Measurements from ENCODE around the gene TRAP1.

The TRAP1 gene

GRCh38 chr16:3717235-3718018 is at the start of gene TRAP1:
Gene TRAP1, minus strand, starts transcription at chr16:3717524. Its CDS starts 16 bp downstream, at chr16:3717508.
- Mint-ChIP-seq H3K9me3 (no peaks in the 10 kb centered on the region), H3K27me3 (ENCODE audit: low read depth) (no peaks in the 10 kb centered on the region), H3K4me1 (ENCODE audit: low read depth) (peaks cover 22% of the 10 kb centered on the region), H3K36me3 (ENCODE audit: low read depth) (peaks cover 11% of the 10 kb centered on the region), H3K4me3 (peak within 1 kb of the TSS; percentile 90), H3K27ac (peak within 1 kb of the TSS; percentile 91)

GRCh38 chr16:3766177-3766576 is 48.9 kb upstream of the TRAP1 start:
- no peak overlapping the region for H3K27ac Mint-ChIP-seq
- H3K4me1 Mint-ChIP-seq (ENCODE audit: low read depth) = no peaks in the 10 kb centered on the region
- no peaks in the 10 kb centered on the region for H3K9me3 Mint-ChIP-seq
- no peak overlapping the region for H3K4me3 Mint-ChIP-seq
- H3K36me3 Mint-ChIP-seq (ENCODE audit: low read depth) = peaks cover 36% of the 10 kb centered on the region
- no peaks in the 10 kb centered on the region for H3K27me3 Mint-ChIP-seq (ENCODE audit: low read depth)

DNA sequence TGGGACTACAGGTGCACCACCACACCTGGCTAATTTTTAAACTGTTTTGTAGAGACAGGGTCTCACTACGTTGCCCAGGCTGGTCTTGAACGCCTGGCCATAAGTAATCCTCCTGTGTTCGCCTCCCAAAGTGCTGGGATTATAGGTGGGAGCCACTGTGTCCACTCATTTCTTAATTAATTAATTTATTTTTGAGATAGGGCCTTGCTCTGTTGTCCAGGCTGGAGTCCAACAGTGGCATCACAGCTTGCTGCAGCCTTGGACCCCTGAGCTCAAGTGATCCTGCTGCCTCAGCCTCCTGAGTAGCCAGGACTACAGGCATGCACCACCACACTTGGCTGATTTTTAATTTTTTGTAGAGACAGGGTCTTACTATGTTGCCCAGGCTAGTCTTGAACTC is 47.1 kb upstream of the TRAP1 start:
- H3K4me1 Mint-ChIP-seq (ENCODE audit: low read depth) = no peaks in the 10 kb centered on the region
- no peaks in the 10 kb centered on the region for H3K9me3 Mint-ChIP-seq
- H3K4me3 Mint-ChIP-seq = no peak overlapping the region
- no peak overlapping the region for H3K27ac Mint-ChIP-seq
- no peaks in the 10 kb centered on the region for H3K27me3 Mint-ChIP-seq (ENCODE audit: low read depth)
- H3K36me3 Mint-ChIP-seq (ENCODE audit: low read depth) = peaks cover 28% of the 10 kb centered on the region

DNA sequence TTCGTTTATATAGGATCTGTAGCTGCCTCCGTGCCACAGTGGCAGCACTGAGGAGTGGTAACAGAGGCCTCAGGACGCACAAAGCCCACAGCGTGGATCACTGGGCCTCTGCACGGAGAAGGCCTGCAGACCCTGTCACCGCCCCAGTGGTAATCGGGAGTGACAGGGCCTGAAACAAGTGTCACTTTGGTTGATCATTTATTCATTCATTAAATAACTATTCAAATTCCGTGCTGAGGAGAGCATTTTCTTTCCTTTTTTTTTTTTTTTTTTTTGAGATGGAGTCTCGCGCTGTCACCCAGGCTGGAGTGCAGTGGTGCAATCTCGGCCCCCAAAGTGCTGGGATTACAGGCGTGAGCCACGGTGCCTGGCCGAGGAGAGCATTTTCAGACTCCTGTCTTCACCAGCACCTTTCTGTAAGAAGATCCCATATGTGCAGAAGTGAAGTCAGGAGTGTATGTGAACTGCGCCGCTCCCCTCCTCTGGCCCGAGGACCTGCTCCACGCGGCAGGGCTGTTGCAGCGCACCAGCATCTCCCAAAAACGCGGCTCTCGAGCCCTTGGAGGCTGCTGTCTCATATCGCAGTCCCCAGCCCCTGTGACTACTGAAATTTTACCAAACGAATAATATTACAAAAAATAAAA is 44.9 kb upstream of the TRAP1 start:
- H3K27me3 Mint-ChIP-seq (ENCODE audit: low read depth) = no peaks in the 10 kb centered on the region
- peaks cover 22% of the 10 kb centered on the region for H3K36me3 Mint-ChIP-seq (ENCODE audit: low read depth)
- H3K4me1 Mint-ChIP-seq (ENCODE audit: low read depth) = no peaks in the 10 kb centered on the region
- H3K4me3 Mint-ChIP-seq = no peak overlapping the region
- H3K27ac Mint-ChIP-seq = no peak overlapping the region
- no peaks in the 10 kb centered on the region for H3K9me3 Mint-ChIP-seq

DNA sequence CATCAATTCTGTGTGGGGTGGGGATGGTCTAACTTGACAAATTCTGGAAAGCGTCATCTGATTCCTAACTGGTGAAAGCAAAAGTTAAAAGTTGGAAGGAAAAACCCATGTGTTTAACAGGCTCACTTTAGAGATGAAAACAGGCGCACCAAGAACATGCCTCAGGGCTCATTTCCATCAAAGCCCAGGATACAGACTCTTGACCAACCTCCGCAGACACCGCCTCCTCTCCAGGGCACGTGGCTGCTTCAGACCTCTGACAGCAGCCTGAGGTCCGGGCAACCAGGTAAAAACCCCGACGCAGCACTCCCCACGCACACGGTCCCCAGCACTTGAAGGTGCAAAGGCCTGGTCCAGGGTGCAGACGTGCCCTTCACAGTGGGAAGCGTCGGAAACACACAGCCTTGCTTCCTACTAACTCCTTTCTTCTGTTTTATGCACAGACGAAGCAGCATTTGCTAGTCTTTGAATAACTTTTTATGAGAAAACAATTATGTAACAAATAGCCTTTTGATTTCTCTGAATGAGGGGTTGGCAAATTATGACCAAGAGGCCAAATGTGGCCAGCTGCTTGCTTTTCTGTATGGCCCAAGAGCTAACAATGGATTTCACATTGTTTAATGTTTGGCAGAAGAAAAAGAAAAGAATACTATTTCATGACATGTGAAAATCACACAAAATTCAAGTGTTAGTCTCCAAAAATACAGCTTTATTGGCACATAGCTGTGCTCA is 44.2 kb upstream of the TRAP1 start:
- Mint-ChIP-seq H3K27me3 (ENCODE audit: low read depth) (no peaks in the 10 kb centered on the region), H3K4me1 (ENCODE audit: low read depth) (no peaks in the 10 kb centered on the region), H3K9me3 (no peaks in the 10 kb centered on the region), H3K36me3 (ENCODE audit: low read depth) (peaks cover 16% of the 10 kb centered on the region), H3K27ac (no peak overlapping the region), H3K4me3 (no peak overlapping the region)

GRCh38 chr16:3760518-3760917 is 43.2 kb upstream of the TRAP1 start:
- Mint-ChIP-seq H3K9me3 (no peaks in the 10 kb centered on the region), H3K27me3 (ENCODE audit: low read depth) (no peaks in the 10 kb centered on the region), H3K4me1 (ENCODE audit: low read depth) (no peaks in the 10 kb centered on the region), H3K27ac (no peak overlapping the region), H3K36me3 (ENCODE audit: low read depth) (peaks cover 14% of the 10 kb centered on the region), H3K4me3 (no peak overlapping the region)

DNA sequence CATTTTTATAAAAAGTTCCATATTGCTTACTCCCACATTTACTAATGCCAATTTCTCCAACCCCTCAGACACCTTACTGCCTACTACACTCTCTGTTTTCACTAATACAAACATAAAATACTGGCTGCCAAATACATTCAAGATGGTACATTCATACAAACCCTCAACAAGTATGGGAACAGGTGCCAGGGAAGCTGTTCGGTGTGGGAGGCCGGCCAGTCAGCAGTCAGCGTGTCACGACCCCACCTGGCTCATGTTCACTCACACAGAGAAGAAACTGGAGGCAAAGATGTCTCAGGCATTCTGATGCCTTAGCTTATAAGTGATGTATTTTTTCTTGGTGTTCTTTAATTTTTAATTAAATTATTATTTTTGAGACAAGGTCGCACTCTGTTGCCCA is 42.4 kb upstream of the TRAP1 start:
- Mint-ChIP-seq H3K27me3 (ENCODE audit: low read depth) (no peaks in the 10 kb centered on the region), H3K4me3 (no peak overlapping the region), H3K27ac (no peak overlapping the region), H3K36me3 (ENCODE audit: low read depth) (peaks cover 19% of the 10 kb centered on the region), H3K9me3 (no peaks in the 10 kb centered on the region), H3K4me1 (ENCODE audit: low read depth) (no peaks in the 10 kb centered on the region)

DNA sequence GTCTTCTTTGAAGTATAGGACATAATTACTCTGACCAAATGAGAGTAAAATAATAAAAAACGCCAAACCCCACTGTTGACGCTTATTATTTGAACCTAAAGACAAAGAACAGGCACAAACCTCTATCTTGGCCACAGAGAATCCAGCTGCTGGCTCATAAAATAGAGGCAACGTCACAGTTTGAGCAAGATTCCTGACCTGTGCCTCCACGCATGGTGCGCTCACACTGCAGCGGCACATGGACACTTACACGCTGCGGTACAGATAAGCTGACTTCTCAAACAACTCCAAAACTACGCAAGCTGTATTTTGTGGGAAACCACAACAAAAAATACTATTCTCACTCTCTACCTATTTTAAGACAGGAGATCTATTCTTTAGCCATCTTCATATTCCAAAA is 38.8 kb upstream of the TRAP1 start:
- H3K36me3 Mint-ChIP-seq (ENCODE audit: low read depth) = peaks cover 29% of the 10 kb centered on the region
- no peaks in the 10 kb centered on the region for H3K9me3 Mint-ChIP-seq
- no peaks in the 10 kb centered on the region for H3K27me3 Mint-ChIP-seq (ENCODE audit: low read depth)
- H3K4me1 Mint-ChIP-seq (ENCODE audit: low read depth) = peaks cover 3% of the 10 kb centered on the region
- no peak overlapping the region for H3K4me3 Mint-ChIP-seq
- no peak overlapping the region for H3K27ac Mint-ChIP-seq

GRCh38 chr16:3755249-3755648 is 37.9 kb upstream of the TRAP1 start:
- Mint-ChIP-seq H3K27me3 (ENCODE audit: low read depth) (no peaks in the 10 kb centered on the region), H3K9me3 (no peaks in the 10 kb centered on the region), H3K4me1 (ENCODE audit: low read depth) (peaks cover 3% of the 10 kb centered on the region), H3K4me3 (no peak overlapping the region), H3K36me3 (ENCODE audit: low read depth) (peaks cover 33% of the 10 kb centered on the region), H3K27ac (no peak overlapping the region)

GRCh38 chr16:3754772-3755171 is 37.4 kb upstream of the TRAP1 start:
- H3K9me3 Mint-ChIP-seq = no peaks in the 10 kb centered on the region
- H3K36me3 Mint-ChIP-seq (ENCODE audit: low read depth) = peaks cover 35% of the 10 kb centered on the region
- no peak overlapping the region for H3K4me3 Mint-ChIP-seq
- peaks cover 6% of the 10 kb centered on the region for H3K4me1 Mint-ChIP-seq (ENCODE audit: low read depth)
- H3K27me3 Mint-ChIP-seq (ENCODE audit: low read depth) = no peaks in the 10 kb centered on the region
- no peak overlapping the region for H3K27ac Mint-ChIP-seq

DNA sequence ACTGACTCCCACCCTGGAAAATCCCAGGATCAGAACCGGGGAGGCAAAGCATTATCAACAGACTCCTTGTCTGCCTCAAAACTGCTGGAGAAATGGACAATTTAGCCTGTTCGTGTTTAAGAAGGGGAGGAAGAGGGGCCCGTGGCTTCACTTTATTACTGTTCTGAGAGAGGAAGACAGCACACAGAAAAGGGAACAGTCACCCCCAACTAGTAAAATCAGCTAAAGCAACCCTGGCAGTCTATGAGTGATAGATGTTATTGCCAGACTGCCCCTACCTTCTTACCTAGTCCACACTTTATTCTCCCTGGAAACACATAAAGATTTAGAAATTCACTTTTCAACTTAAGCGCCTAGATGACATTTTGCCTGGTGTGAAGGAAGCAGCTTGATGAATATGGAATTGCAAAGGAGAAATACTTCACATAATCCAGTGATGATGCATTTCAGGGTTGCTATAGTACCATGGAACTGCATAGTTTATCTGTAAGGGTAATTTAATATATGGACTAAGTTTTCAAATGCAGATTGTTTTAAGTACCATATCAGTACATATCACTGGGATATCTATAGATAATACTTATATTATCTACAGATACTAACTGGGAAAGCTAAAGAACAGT is 36.9 kb upstream of the TRAP1 start:
- H3K36me3 Mint-ChIP-seq (ENCODE audit: low read depth) = peaks cover 35% of the 10 kb centered on the region
- no peak overlapping the region for H3K27ac Mint-ChIP-seq

DNA sequence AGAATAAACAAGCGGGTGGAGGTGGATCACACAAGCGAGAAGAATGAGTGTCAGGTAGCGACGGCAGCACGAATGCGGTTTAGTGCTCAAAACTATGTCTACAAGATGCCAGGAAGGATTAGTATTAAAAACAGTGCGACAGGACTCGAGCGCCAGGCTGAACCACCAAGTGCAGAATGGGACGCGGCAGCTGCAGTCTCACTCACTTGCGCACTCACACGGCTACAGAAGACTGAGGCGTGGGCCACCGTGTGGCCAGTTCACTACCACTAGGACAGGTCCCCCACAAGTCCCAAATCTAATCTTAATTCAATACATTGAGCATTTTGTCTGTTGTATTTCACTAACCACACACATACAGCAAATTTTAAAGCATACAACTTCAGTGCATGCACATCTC is 35.7 kb upstream of the TRAP1 start:
- H3K27me3 Mint-ChIP-seq (ENCODE audit: low read depth) = no peaks in the 10 kb centered on the region
- no peaks in the 10 kb centered on the region for H3K9me3 Mint-ChIP-seq
- H3K27ac Mint-ChIP-seq = no peak overlapping the region
- H3K4me1 Mint-ChIP-seq (ENCODE audit: low read depth) = peaks cover 7% of the 10 kb centered on the region
- peaks cover 40% of the 10 kb centered on the region for H3K36me3 Mint-ChIP-seq (ENCODE audit: low read depth)
- H3K4me3 Mint-ChIP-seq = no peak overlapping the region

More for the DNA sequence above, 36.9 kb upstream of the TRAP1 start:
- Mint-ChIP-seq H3K4me1 (ENCODE audit: low read depth) (peaks cover 7% of the 10 kb centered on the region), H3K9me3 (no peaks in the 10 kb centered on the region), H3K4me3 (no peak overlapping the region), H3K27me3 (ENCODE audit: low read depth) (no peaks in the 10 kb centered on the region)

DNA sequence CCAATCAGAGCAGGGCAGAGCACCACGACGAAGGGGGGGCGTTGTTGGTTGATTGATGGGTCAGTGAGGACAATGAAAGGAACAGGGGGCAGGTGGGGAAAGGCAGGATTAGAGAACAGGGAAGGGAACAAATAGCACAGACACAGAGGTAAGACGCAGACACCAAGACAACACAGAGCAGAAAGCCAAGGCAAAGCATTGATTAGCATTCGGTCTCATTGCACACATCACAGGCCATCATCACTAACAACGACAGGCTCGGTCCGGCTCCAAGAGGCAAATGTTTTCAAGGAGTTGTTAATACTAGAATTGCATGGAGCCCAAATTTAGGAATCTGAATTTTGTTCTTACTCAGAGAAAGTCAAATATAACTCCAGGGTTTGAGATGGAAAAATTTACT is 34.6 kb upstream of the TRAP1 start:
- H3K9me3 Mint-ChIP-seq = no peaks in the 10 kb centered on the region

DNA sequence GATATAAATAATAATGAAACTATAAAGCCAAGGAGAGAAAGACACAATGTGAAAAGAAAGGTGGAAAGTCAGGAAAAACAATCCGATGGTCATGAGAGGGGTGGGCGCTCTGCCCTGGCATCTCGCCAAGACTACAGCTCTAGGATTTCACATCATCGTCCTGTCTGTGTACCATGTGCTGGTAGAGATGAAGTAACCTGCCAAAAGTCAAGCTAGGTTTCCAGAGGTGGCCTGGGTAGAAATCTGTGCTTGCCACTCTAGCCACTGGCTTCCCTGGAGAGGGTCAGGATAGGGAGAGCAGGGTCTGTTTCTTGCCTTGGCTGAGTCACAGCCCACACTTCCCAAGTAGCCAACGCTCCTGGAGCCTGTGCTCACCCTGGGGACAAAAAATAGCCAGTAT is 31.0 kb upstream of the TRAP1 start:
- peaks cover 45% of the 10 kb centered on the region for H3K36me3 Mint-ChIP-seq (ENCODE audit: low read depth)

More for the DNA sequence above, 34.6 kb upstream of the TRAP1 start:
- peaks cover 7% of the 10 kb centered on the region for H3K4me1 Mint-ChIP-seq (ENCODE audit: low read depth)
- no peak overlapping the region for H3K27ac Mint-ChIP-seq
- H3K27me3 Mint-ChIP-seq (ENCODE audit: low read depth) = no peaks in the 10 kb centered on the region
- H3K36me3 Mint-ChIP-seq (ENCODE audit: low read depth) = peaks cover 42% of the 10 kb centered on the region
- no peak overlapping the region for H3K4me3 Mint-ChIP-seq

More for the DNA sequence above, 31.0 kb upstream of the TRAP1 start:
- H3K27me3 Mint-ChIP-seq (ENCODE audit: low read depth) = no peaks in the 10 kb centered on the region
- H3K27ac Mint-ChIP-seq = no peak overlapping the region
- no peak overlapping the region for H3K4me3 Mint-ChIP-seq
- H3K4me1 Mint-ChIP-seq (ENCODE audit: low read depth) = peaks cover 7% of the 10 kb centered on the region
- no peaks in the 10 kb centered on the region for H3K9me3 Mint-ChIP-seq
